Duodenal mucosa (tissue), 2 donors: ENCODE results near the gene CHAF1A.

Experiments used
- H3K27ac ChIP-seq: one replicate; pipeline ENCODE4 v1.7.0; 2013; ENCODE audit warnings: low read depth, low read length
- H3K27me3 ChIP-seq, 2 donors: one replicate each; pipeline ENCODE4 v1.7.0; 2013; ENCODE audit warnings: low read length in 2 of 2, control low read depth in 1 of 2; ENCODE audit not compliant: insufficient read depth in 2 of 2, control insufficient read depth in 1 of 2
- H3K36me3 ChIP-seq, 2 donors: one replicate each; pipeline ENCODE4 v1.7.0; 2013; ENCODE audit warnings: low read length in 2 of 2, control low read depth in 1 of 2; ENCODE audit not compliant: insufficient read depth in 2 of 2, control insufficient read depth in 1 of 2
- H3K4me1 ChIP-seq, 2 donors: one replicate each; pipeline ENCODE4 v1.7.0; 2013; ENCODE audit warnings: low read length in 2 of 2, control low read depth in 1 of 2; ENCODE audit not compliant: insufficient read depth in 2 of 2, control insufficient read depth in 1 of 2
- H3K4me3 ChIP-seq, 2 donors: one replicate each; pipeline ENCODE4 v1.7.0; 2013; ENCODE audit warnings: low read length in 2 of 2, low read depth in 1 of 2
- H3K9ac ChIP-seq, 2 donors: one replicate each; pipeline ENCODE4 v1.7.0; 2013; ENCODE audit warnings: low read length in 2 of 2, low read depth in 1 of 2
- H3K9me3 ChIP-seq, 2 donors: one replicate each; pipeline ENCODE4 v1.7.0; 2013; ENCODE audit warnings: low read length in 2 of 2, control low read depth in 1 of 2; ENCODE audit not compliant: control insufficient read depth in 1 of 2

Gene CHAF1A

GRCh38 chr19:4454747-4455718, 52.6 kb downstream of the CHAF1A start:
- Histone ChIP-seq H3K9ac (no peak overlapping the region), H3K36me3 (peaks cover 15 to 38% of the 10 kb centered on the region in 2 donors), H3K4me3 (no peak overlapping the region), H3K27ac (no peak overlapping the region), H3K9me3 (no peaks in the 10 kb centered on the region), H3K27me3 (no peaks in the 10 kb centered on the region), H3K4me1 (peaks cover 8 to 18% of the 10 kb centered on the region in 2 donors)

GRCh38 chr19:4455719-4456475, 53.5 kb downstream of the CHAF1A start:
- no peaks in the 10 kb centered on the region for H3K9me3 ChIP-seq
- peaks cover 8 to 18% of the 10 kb centered on the region in 2 donors for H3K4me1 ChIP-seq
- H3K9ac ChIP-seq = peak overlapping the region in 1 of 2 donors; percentile 63
- no peaks in the 10 kb centered on the region for H3K27me3 ChIP-seq
- peaks cover 15 to 36% of the 10 kb centered on the region in 2 donors for H3K36me3 ChIP-seq
- peak overlapping the region; percentile 89 for H3K4me3 ChIP-seq
- H3K27ac ChIP-seq = no peak overlapping the region

GRCh38 chr19:4456476-4456842, 54.0 kb downstream of the CHAF1A start:
- no peaks in the 10 kb centered on the region for H3K27me3 ChIP-seq
- H3K4me1 ChIP-seq = peaks cover 8 to 18% of the 10 kb centered on the region in 2 donors
- peaks cover 15 to 31% of the 10 kb centered on the region in 2 donors for H3K36me3 ChIP-seq
- H3K27ac ChIP-seq = peak overlapping the region; percentile 36
- H3K9me3 ChIP-seq = no peaks in the 10 kb centered on the region
- peak overlapping the region; percentile 89 for H3K4me3 ChIP-seq
- peak overlapping the region; percentile 63 to 68 for H3K9ac ChIP-seq

GRCh38 chr19:4456843-4457653, 54.6 kb downstream of the CHAF1A start:
- Histone ChIP-seq H3K27me3 (no peaks in the 10 kb centered on the region), H3K4me3 (peak overlapping the region; percentile 89), H3K27ac (peak overlapping the region; percentile 73), H3K9ac (peak overlapping the region; percentile 63 to 68), H3K4me1 (peaks cover 8 to 18% of the 10 kb centered on the region in 2 donors), H3K36me3 (peaks cover 15 to 28% of the 10 kb centered on the region in 2 donors), H3K9me3 (no peaks in the 10 kb centered on the region)

- Histone ChIP-seq H3K9me3 (no peaks in the 10 kb centered on the region), H3K9ac (peak within 1 kb of the TSS; percentile 63 to 68), H3K4me1 (peaks cover 8 to 18% of the 10 kb centered on the region in 2 donors), H3K27ac (peak within 1 kb of the TSS; percentile 73), H3K27me3 (no peaks in the 10 kb centered on the region), H3K36me3 (peaks cover 8 to 20% of the 10 kb centered on the region in 2 donors), H3K4me3 (peak within 1 kb of the TSS; percentile 89)
Measured at GRCh38 chr19:4457654-4458395, 55.4 kb downstream of the CHAF1A start, which contains the start of gene UBXN6. UBXN6 (minus strand) TSS chr19:4457794; CDS start chr19:4457697, 97 bp downstream.

GRCh38 chr19:4464815-4465581, 62.6 kb downstream of the CHAF1A start:
- Histone ChIP-seq H3K27ac (no peak overlapping the region), H3K9ac (no peak overlapping the region), H3K4me3 (no peak overlapping the region), H3K27me3 (no peaks in the 10 kb centered on the region), H3K4me1 (no peaks in the 10 kb centered on the region), H3K36me3 (no peaks in the 10 kb centered on the region), H3K9me3 (no peaks in the 10 kb centered on the region)

GRCh38 chr19:4467835-4468234, 65.4 kb downstream of the CHAF1A start:
- H3K27me3 ChIP-seq = no peaks in the 10 kb centered on the region
- no peak overlapping the region for H3K4me3 ChIP-seq
- no peak overlapping the region for H3K9ac ChIP-seq
- H3K9me3 ChIP-seq = no peaks in the 10 kb centered on the region
- no peaks in the 10 kb centered on the region for H3K36me3 ChIP-seq
- H3K4me1 ChIP-seq = peaks cover 0 to 2% of the 10 kb centered on the region in 2 donors
- no peak overlapping the region for H3K27ac ChIP-seq

- Histone ChIP-seq H3K27ac (peak overlapping the region; percentile 79), H3K9ac (peak overlapping the region; percentile 46 to 80), H3K4me1 (peaks cover 10 to 15% of the 10 kb centered on the region in 2 donors), H3K36me3 (peaks cover 0 to 10% of the 10 kb centered on the region in 2 donors), H3K4me3 (peak overlapping the region; percentile 83 to 87), H3K27me3 (no peaks in the 10 kb centered on the region), H3K9me3 (no peaks in the 10 kb centered on the region)
Measured at GRCh38 chr19:4471403-4472173, 69.1 kb downstream of the CHAF1A start.
